ENCODE results near the gene SLC34A3.

The SLC34A3 gene

DNA sequence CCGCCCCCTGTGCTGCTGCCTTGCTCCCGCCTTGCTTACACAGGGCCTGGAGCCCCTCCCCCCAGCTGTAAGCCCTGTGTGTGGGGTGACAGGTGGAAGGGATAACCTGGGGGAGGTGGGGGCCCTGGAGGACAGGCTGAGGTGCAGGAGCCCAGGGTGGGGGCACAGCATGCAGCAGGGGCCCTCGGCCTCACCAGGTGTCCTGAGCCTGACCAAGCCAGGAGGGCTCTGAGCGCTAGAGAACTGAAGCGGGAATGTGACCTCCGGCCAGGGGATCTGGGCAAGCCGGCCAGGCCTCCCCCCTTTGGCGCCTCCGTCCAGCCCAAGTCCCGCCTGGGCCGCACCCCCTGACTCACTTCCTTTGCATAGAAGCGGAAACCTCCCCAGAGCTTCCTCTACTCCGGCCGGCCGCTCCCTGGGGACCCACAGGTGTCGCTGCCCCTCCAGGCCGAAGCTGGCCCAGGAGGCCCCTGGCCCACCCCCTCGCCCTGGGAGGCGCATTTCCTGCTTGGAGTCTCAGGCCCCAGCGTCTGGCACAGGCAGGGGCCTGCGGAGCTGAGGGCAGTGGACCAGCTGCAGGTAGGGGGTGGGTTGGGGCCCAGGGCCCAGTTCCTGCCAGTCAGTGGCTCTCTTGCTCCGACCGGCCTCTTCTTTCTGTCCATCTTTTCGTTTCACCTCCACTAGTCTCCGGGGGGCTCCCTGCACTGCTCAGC lies 46.8 kb downstream of the SLC34A3 start, which contains the start of gene TOR4A:
TOR4A (plus strand) TSS at position 398 of the 713 bp plus-strand sequence. CDS start 964 bp downstream, outside the sequence.
- TF ChIP-seq, protein P1, sequence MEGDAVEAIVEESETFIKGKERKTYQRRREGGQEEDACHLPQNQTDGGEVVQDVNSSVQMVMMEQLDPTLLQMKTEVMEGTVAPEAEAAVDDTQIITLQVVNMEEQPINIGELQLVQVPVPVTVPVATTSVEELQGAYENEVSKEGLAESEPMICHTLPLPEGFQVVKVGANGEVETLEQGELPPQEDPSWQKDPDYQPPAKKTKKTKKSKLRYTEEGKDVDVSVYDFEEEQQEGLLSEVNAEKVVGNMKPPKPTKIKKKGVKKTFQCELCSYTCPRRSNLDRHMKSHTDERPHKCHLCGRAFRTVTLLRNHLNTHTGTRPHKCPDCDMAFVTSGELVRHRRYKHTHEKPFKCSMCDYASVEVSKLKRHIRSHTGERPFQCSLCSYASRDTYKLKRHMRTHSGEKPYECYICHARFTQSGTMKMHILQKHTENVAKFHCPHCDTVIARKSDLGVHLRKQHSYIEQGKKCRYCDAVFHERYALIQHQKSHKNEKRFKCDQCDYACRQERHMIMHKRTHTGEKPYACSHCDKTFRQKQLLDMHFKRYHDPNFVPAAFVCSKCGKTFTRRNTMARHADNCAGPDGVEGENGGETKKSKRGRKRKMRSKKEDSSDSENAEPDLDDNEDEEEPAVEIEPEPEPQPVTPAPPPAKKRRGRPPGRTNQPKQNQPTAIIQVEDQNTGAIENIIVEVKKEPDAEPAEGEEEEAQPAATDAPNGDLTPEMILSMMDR (IDR thresholded peaks at IDR 0.05; ENCODE audit: low read depth, low read length, missing control alignments): no peak
- H3K4me3 ChIP-seq (ENCODE audit: low read depth, low read length): peak within 1 kb of the TSS; percentile 69
- no peak for DNase-seq (ENCODE audit: low read depth)

DNA sequence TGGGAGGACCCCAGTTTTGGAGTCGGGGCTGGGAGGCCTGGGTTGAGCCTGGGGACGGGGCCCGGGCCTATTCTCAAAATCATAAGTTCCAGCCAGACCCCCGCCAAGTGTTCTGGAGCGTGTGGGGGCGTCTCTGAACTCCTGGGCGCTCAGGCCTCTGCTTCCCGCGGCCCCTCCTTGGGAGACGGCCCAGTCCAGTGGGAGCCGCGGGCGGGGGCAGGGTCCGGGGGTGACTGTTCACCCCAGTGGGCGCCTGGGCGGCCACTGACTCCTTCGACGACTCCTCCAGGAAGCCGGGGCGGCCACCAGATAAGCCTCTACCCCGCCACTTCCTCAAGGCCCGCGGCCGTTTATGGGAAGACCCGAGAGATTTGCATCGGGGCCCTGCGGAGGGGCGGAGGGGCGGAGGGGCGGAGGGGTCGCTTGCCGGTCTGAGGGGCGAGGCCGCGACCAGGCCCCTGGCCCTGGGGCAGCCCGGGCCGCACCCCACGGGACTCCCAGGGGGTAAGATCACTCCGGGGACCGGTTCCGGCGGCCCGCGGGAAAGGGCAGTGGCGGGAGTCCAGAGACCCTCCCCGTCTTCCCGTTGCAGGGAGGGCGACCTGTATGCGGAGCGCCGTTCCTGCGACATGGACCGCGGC lies 47.5 kb downstream of the SLC34A3 start:
- TF ChIP-seq, protein P1 (IDR thresholded peaks at IDR 0.05; ENCODE audit: low read depth, low read length, missing control alignments): no peak
- H3K4me3 ChIP-seq (ENCODE audit: low read depth, low read length): peak overlapping the region; percentile 69
- DNase-seq (ENCODE audit: low read depth): no peak

DNA sequence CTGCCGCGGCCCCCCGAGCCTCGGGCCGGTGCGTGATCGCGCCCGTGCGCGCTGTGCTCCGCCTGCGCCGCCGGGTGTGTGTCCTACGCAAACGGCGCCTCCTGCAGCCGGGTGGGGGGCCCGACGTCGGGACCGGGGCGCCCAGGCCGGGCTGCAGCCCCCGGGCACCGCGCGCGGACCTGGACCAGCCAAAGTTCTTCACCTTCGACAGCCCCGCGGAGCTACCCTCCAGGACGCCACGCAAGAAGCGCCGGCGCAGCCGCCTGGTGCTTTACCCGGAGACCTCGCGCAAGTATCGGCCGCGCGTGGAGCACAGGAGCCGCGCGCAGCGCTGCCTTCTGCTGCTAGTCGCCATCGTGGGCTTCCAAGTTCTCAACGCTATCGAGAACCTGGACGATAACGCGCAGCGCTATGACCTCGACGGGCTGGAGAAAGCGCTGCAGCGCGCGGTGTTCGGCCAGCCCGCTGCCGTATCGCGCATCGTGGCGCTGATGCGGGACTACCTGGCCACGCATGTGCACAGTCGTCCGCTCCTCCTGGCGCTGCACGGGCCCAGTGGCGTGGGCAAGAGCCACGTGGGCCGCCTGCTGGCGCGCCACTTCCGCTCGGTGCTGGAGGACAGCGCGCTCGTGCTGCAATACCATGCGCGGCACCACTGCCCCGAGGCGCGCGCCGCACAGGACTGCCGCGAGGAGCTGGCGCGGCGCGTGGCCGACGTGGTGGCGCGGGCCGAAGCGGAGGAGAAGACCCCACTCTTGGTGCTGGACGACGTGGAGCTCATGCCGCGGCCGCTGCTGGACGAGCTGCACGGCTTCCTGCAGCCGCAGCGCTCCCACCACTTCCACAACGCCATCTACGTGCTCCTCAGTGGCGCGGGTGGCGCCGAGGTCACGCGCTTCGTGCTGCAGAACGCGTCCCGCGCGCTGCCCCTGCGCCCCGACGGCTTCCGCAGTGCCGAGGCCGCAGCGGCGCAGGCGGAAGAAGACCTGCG lies 48.3 kb downstream of the SLC34A3 start:
- H3K4me3 ChIP-seq (ENCODE audit: low read depth, low read length): peak overlapping the region; percentile 69
- DNase-seq (ENCODE audit: low read depth): no peak
- TF ChIP-seq, protein P1 (IDR thresholded peaks at IDR 0.05; ENCODE audit: low read depth, low read length, missing control alignments): no peak

DNA sequence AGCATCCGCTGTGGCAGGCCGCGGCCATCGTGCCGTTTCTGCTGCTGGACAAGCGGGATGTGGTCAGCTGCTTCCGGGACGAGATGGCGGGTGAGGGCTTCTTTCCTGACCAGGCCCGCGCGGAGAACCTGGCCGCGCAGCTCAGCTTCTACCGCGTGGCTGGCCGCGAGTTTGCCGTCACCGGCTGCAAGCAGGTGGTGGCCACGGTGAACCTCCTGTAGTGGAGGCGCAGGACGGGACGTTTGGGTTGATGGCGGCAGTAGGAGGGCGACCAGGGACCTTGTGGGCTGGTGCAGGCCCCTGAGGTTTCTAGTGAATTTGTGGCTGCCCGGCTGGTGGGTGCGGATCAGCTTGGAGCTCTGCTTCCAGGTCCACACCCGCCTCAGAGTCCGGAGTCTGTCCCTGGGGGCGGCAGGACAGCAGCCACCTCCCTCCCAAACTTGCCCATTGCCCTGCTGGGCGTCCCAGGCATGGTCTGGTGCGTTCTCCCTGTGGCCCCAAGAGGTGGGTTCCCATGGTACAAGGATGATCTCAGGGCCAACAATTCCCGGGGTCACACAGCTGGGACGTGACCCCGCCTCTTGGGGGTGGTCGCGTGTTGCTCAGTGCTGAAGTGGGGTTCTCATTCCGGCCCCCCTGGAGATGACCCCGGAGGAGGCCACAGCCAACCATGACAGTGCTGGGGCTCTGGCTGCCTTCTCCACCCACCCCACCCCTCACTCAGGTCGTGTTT lies 49.2 kb downstream of the SLC34A3 start:
- DNase-seq (ENCODE audit: low read depth): no peak
- no peak overlapping the region for H3K4me3 ChIP-seq (ENCODE audit: low read depth, low read length)
- TF ChIP-seq, protein P1 (IDR thresholded peaks at IDR 0.05; ENCODE audit: low read depth, low read length, missing control alignments): no peak

DNA sequence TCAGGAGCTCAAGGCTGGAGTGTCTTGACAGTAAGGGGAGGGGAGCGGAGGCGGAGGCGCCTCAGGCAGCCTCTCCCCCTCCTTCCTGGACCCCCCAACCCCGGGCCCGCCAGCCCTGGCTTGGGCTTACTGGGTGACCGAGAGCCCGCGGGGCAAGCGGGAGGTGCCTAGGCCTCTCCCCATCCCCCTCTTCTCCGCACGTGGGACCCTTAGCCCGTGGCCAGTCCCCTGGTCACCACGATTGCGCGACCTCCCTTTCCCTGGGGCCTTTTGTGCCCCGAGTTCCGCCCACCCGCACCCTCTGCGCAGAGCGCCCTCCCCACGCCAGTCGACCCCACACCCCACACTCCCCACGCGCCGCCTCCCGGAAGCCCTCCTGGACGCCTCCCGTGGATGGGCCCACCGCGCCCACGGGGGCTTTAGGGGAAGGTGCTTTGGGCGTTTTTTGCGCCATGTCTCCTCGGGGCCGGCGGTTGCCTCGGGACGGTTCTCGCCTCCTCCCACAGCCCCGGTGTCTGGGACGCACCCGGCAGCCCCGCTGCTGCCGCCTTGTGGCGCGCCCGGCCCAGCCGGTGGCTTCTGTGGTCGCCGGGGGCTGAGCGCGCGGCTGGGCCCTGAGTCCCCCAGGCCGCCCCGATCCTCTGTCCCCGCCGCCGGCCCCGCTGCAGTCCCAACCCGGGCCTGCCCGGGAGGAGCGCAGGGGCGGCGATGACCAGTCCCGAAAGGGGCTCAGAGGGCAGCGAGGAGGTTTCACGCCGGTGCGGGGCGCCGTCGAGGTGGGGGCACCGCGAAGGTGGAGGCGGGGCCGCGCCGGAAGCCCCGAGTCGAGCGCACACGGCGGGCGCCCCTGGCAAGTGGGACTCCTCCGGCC lies 50.0 kb downstream of the SLC34A3 start:
- no peak overlapping the region; the same call in 1 of the 2 replicates for H3K4me3 ChIP-seq (ENCODE audit: low read depth, low read length)
- TF ChIP-seq, protein P1 (IDR thresholded peaks at IDR 0.05; ENCODE audit: low read depth, low read length, missing control alignments): peak; percentile 52
- no peak for DNase-seq (ENCODE audit: low read depth)

Measured in GM12864 (cell line).